Mammary epithelial cell (primary cell): ENCODE data around the gene ATP6V0E2.

ENCODE experiments used
- CTCF ChIP-seq, 2 donors: IDR thresholded peaks in 1 of 2; conservative IDR thresholded peaks in 1 of 2; 2 replicates each; pipeline ENCODE4 v1.5.1; 2011 to 2012; ENCODE audit warnings: inconsistent platforms in 2 of 2, low read length in 2 of 2, mild to moderate bottlenecking in 2 of 2, control low read depth in 1 of 2, low read depth in 1 of 2; ENCODE audit not compliant: insufficient read depth in 1 of 2; ENCODE audit errors: extremely low read depth in 1 of 2
- EZH2 ChIP-seq: IDR thresholded peaks from 2 replicates; pipeline ENCODE4 v1.6.1; 2012; ENCODE audit warnings: low read length, inconsistent platforms, borderline replicate concordance

- TF ChIP-seq CTCF (conservative IDR thresholded peaks at IDR 0.05 in 1 of 2, IDR thresholded peaks at IDR 0.05 in 1 of 2; ENCODE audit: extremely low read depth in 1 of 2, insufficient read depth in 1 of 2, low read depth in 1 of 2, low read length in 2 of 2) (no peak), EZH2 (no peak)
Observed at GRCh38 chr7:149839933-149840332, 33.8 kb upstream of the ATP6V0E2 start.
